ENCODE measurements around the gene CNNM3.
"Not testable (repeated sequence)": the region's sequence is repeated elsewhere in the genome, so short reads cannot be mapped to it uniquely, and the experiment has no call there.

The CNNM3 gene

DNA sequence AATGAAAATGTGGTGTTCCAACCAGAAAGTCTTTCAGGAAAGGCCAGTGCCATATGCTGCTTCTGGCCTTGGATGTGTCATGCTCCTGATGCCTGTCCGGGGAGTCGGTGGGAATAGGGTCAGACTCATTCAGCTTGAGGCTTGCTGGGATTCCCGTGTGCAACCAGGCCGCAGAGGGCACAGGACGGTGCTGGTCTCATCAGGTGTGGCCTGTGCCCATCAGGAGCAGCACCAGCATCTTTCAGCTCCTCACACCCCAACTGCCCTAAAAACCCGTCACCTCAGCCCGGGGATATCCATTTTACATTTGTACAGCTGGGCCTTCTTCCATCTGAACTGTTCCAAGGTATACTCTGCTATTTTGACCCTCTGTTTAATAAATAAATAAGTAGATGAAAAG is 13.3 kb upstream of the CNNM3 start:
- peaks cover 0 to 2% (median 0%) of the 10 kb centered on the region in 11 experiments; a peak in 2 of 22 replicates for H4K20me1 ChIP-seq
- H3K27me3 ChIP-seq, result no peaks in the 10 kb centered on the region
- peak overlapping the region in 5 of 11 experiments; percentile 55 to 78 (median 63); a peak in 9 of 22 replicates for H3K4me2 ChIP-seq
- H3K36me3 ChIP-seq, result peaks cover 0 to 55% (median 29%) of the 10 kb centered on the region in 11 experiments; a peak in 18 of 22 replicates
- no peak overlapping the region for H3K4me3 ChIP-seq
- peak overlapping the region in 3 of 11 experiments; percentile 11 to 26 (median 19); a peak in 3 of 22 replicates for H3K27ac ChIP-seq
- peaks cover 30 to 43% (median 36%) of the 10 kb centered on the region in 10 experiments for H3K4me1 ChIP-seq
- no peak for TF ChIP-seq Cebpa-rat (IDR thresholded peaks at IDR 0.05)
- no peak overlapping the region; a peak in 1 of 22 replicates for H3K9ac ChIP-seq
- H3K9me3 ChIP-seq (replicated peaks in 1 of 11), result peaks cover 0 to 6% (median 0%) of the 10 kb centered on the region in 11 experiments; a peak in 1 of 22 replicates

DNA sequence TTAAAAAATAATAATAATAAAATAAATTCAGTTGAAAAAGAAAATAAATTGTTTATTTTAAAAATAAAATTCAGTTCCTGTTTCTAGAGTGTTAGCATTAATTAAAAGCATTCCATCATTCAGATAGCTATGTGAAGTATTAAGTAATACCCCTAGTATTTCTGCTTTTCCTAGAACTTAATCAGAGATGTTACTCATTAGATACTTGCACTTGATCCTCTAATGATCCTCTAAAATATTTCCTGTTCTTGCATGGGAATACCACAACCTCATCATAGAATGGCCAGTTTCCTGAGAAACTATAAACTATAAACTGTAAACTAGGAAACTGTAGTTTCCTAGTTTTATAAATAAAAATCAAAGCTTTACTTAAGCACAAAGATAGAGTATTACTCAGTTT is 11.1 kb upstream of the CNNM3 start:
- Histone ChIP-seq H3K9me3 (replicated peaks in 1 of 11) (peaks cover 0 to 6% (median 0%) of the 10 kb centered on the region in 11 experiments; a peak in 1 of 22 replicates), H3K9ac (no peak overlapping the region), H3K27ac (no peak overlapping the region), H4K20me1 (peaks cover 0 to 18% (median 0%) of the 10 kb centered on the region in 11 experiments; a peak in 2 of 22 replicates), H3K4me2 (no peak overlapping the region), H3K4me1 (peaks cover 30 to 40% (median 36%) of the 10 kb centered on the region in 10 experiments), H3K36me3 (peaks cover 0 to 50% (median 24%) of the 10 kb centered on the region in 11 experiments; a peak in 20 of 22 replicates), H3K4me3 (no peak overlapping the region), H3K27me3 (no peaks in the 10 kb centered on the region)
- no peak for TF ChIP-seq Cebpa-rat (IDR thresholded peaks at IDR 0.05)

DNA sequence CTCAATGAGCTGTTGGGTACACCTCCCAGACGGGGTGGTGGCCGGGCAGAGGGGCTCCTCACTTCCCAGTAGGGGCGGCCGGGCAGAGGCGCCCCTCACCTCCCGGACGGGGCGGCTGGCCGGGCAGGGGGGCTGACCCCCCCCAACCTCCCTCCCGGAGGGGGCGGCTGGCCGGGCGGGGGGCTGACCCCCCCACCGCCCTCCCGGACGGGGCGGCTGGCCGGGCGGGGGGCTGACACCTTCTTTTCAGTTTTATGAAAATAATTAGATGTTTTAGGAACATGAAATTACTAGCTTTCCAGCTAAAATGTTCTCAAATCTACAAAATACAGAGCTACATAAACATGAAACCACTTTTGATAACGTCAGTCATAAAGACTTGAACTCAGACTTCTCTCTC is 10.1 kb upstream of the CNNM3 start:
- not testable (repeated sequence) for H3K4me3 ChIP-seq; H3K9me3 ChIP-seq (replicated peaks in 1 of 11); H3K27ac ChIP-seq; H3K27me3 ChIP-seq; H3K9ac ChIP-seq
- H3K36me3 ChIP-seq, result peaks cover 0 to 57% (median 31%) of the 10 kb centered on the region in 11 experiments; a peak in 21 of 22 replicates
- peaks cover 0 to 19% (median 0%) of the 10 kb centered on the region in 11 experiments; a peak in 1 of 22 replicates for H4K20me1 ChIP-seq
- H3K4me1 ChIP-seq, result peaks cover 22 to 31% (median 26%) of the 10 kb centered on the region in 10 experiments
- peak overlapping the region in 2 of 11 experiments; percentile 16 to 24; a peak in 2 of 22 replicates for H3K4me2 ChIP-seq

DNA sequence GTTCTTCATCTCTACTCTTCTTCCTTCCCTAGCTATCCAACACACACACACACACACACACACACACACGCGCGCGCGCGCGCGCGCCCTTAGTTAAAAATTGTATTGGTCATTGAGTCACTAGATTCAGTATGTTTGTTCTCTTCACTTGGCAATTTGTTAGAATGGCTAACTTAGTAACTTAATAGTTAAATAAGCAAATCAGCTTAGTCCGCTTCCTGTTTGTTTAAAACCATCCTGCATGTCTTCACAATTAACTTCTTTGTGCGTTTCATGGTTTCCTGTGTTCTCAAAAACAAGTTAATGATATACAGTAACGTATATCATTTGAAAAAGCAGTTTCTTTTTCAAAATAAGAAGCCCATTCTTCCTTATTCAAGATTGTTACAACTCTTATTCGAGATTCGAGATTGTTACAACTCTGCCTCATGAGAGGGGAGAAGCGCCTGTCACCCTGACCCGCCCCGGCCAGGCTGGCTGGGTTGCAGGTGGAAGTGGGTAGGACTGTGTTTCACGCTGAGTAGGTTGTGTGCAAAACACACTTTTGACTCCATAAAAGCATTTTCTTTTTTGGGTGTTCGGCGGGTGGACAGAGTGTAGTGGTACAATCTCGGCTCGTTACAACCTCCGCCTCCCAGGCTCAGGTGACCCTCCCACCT is 9.5 kb upstream of the CNNM3 start:
- Histone ChIP-seq H3K27me3 (no peaks in the 10 kb centered on the region), H3K4me3 (no peak overlapping the region), H3K9ac (no peak overlapping the region; a peak in 1 of 22 replicates), H3K27ac (0 out of 22 replicates have a peak overlapping the region, but pooled peaks of 1 of the 11 experiments have one; percentile 18), H4K20me1 (peaks cover 0 to 19% (median 0%) of the 10 kb centered on the region in 11 experiments; a peak in 1 of 22 replicates), H3K9me3 (replicated peaks in 1 of 11) (peaks cover 0 to 6% (median 0%) of the 10 kb centered on the region in 11 experiments; a peak in 1 of 22 replicates), H3K36me3 (peaks cover 0 to 57% (median 31%) of the 10 kb centered on the region in 11 experiments; a peak in 21 of 22 replicates), H3K4me1 (peaks cover 16 to 29% (median 25%) of the 10 kb centered on the region in 10 experiments), H3K4me2 (peak overlapping the region in 7 of 11 experiments; percentile 10 to 41 (median 16); a peak in 7 of 22 replicates)
- TF ChIP-seq Cebpa-rat (IDR thresholded peaks at IDR 0.05), result no peak

DNA sequence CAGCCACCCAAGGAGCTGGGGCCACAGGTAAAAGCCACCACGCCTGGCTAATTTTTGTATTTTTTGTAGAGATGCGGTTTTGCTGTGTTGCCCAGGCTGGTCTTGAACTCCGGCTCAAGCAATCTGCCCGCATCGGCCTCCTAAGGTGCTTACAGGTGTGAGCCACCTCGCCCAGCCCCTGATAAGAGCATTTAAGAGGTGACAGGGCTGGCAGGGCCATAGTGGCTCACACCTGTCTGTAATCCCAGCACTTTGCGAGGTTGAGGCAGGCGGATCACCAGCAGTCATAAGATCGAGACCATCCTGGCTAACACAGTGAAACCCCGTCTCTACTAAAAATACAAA is 9.0 kb upstream of the CNNM3 start:
- Histone ChIP-seq H3K4me2 (peak overlapping the region in 2 of 11 experiments; percentile 11 to 25; a peak in 2 of 22 replicates), H3K4me1 (peaks cover 11 to 29% (median 25%) of the 10 kb centered on the region in 10 experiments), H4K20me1 (peaks cover 0 to 19% (median 0%) of the 10 kb centered on the region in 11 experiments; a peak in 1 of 22 replicates), H3K36me3 (peaks cover 0 to 52% (median 31%) of the 10 kb centered on the region in 11 experiments; a peak in 20 of 22 replicates), H3K27me3 (no peaks in the 10 kb centered on the region), H3K9me3 (replicated peaks in 1 of 11) (peaks cover 0 to 6% (median 0%) of the 10 kb centered on the region in 11 experiments; a peak in 1 of 22 replicates), H3K9ac (no peak overlapping the region; a peak in 2 of 22 replicates), H3K4me3 (no peak overlapping the region), H3K27ac (0 out of 22 replicates have a peak overlapping the region, but pooled peaks of 1 of the 11 experiments have one; percentile 18)
- no peak for TF ChIP-seq Cebpa-rat (IDR thresholded peaks at IDR 0.05)

DNA sequence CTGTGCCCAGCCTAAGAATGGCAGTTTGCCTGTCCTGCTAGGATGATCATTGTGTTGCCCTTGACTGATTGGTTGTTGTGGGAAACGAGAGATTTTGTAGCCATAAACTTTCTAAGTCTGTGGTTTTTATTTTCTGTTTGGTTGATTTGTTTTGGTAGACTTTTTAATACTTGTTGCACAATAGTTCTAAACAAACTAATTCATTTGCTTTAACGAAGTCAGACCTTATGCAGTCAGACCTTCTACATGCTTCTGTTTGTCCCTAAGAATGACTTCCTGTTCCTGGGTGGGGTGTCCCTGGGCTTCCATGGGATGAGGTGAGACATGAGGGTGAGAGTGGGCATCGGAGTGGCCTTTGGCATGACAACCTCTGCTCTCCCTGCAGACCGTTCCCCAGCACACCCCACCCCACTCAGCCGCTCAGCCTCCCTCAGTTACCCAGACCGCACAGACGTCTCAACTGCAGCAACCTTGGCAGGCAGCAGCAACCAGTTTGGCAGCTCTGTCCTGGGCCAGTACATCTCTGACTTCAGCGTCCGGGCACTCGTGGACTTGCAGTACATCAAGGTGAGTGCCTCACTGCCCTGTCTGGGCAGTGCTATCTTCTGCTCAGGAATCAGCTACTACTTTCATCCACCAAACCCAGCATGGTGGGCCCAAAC is 7.8 kb upstream of the CNNM3 start:
- Histone ChIP-seq H3K27ac (no peak overlapping the region), H3K9me3 (replicated peaks in 1 of 11) (peaks cover 0 to 6% (median 0%) of the 10 kb centered on the region in 11 experiments; a peak in 1 of 22 replicates), H4K20me1 (peaks cover 0 to 19% (median 0%) of the 10 kb centered on the region in 11 experiments; a peak in 1 of 22 replicates), H3K36me3 (peaks cover 0 to 50% (median 31%) of the 10 kb centered on the region in 11 experiments; a peak in 20 of 22 replicates), H3K9ac (no peak overlapping the region), H3K4me3 (no peak overlapping the region), H3K4me2 (no peak overlapping the region), H3K4me1 (peaks cover 0 to 29% (median 23%) of the 10 kb centered on the region in 10 experiments; a peak in 14 of 20 replicates), H3K27me3 (no peaks in the 10 kb centered on the region)
- no peak; a peak in 1 of 22 replicates for TF ChIP-seq Cebpa-rat (IDR thresholded peaks at IDR 0.05)

DNA sequence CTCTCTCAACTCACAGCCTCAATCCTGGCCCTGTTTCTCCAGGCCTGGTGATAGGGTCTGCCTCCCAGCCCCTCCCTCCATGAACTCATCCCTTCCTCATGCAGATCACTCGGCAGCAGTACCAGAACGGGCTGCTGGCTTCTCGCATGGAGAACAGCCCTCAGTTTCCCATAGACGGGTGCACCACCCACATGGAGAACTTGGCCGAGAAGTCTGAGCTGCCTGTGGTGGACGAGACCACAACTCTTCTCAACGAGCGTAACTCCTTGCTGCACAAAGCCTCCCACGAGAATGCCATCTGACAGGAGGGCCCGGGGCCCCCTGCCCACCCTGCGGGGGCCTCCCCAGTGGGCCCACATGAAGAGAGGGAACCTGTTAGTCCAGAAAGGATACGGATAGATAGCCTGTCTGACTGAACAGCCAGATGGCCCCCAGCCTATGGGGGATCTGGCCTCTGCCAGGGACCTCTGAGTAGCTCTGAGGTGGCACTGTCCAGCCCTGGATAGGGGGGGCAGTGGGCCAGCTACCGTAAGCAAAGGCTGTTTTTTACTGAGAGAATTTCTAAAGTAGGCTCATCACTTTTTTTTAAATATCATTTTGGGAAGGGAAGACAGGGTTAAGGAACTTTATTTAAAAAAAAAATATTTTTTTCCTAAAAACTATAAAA is 6.7 kb upstream of the CNNM3 start:
- Histone ChIP-seq H3K27ac (no peak overlapping the region), H3K4me3 (no peak overlapping the region), H3K4me2 (no peak overlapping the region), H3K9me3 (replicated peaks in 1 of 11) (peaks cover 0 to 6% (median 0%) of the 10 kb centered on the region in 11 experiments; a peak in 1 of 22 replicates), H4K20me1 (peaks cover 0 to 19% (median 0%) of the 10 kb centered on the region in 11 experiments; a peak in 1 of 22 replicates), H3K4me1 (peaks cover 0 to 29% (median 23%) of the 10 kb centered on the region in 10 experiments; a peak in 14 of 20 replicates), H3K9ac (no peak overlapping the region), H3K27me3 (no peaks in the 10 kb centered on the region), H3K36me3 (peaks cover 0 to 44% (median 29%) of the 10 kb centered on the region in 11 experiments; a peak in 20 of 22 replicates)
- TF ChIP-seq Cebpa-rat (IDR thresholded peaks at IDR 0.05), result no peak
